H1 (cell line): ENCODE measurements around the gene BCL2L14. TPM values are rescaled to one million over a fixed set of nuclear protein-coding genes. Genes with fewer than 3 reads are reported as not detected.

Experiments
- CTCF ChIA-PET: fragments of 300-600 bp; sonication (Branson Sonifier 250); formaldehyde crosslinking; loops from one replicate; lab custom pipeline; 2021; ENCODE audit not compliant: partially characterized antibody; lab: Charles Lee
- POLR2A ChIA-PET: fragments of 300-600 bp; sonication (Branson Sonifier 250); formaldehyde crosslinking; loops from one replicate; lab custom pipeline; 2021; ENCODE audit warnings: inconsistent platforms; ENCODE audit not compliant: partially characterized antibody; lab: Charles Lee
- DNase-seq, 2 experiments: peaks; one replicate each; pipeline versions ENCODE4 v3.0.0 to v3.0.0-alpha.2; 2010 to 2022; ENCODE audit warnings: low spot score in 2 of 2, low read depth in 1 of 2, mixed read lengths in 1 of 2
- FAIRE-seq: peaks from 2 replicates; lab custom pipeline; 2011; peaks lifted over from hg19 to GRCh38; lab: Jason Lieb, UNC
- H2AFZ ChIP-seq: 2 replicates; pipeline ENCODE4 v1.8.1; 2012; ENCODE audit warnings: low read length, inconsistent platforms
- H2AK5ac ChIP-seq: 2 replicates; pipeline ENCODE4 v1.6.1; 2013; ENCODE audit warnings: low read depth, low read length
- H2BK120ac ChIP-seq: replicated peaks from 2 replicates; pipeline ENCODE3; 2013; ENCODE audit warnings: low read depth, low read length, inconsistent platforms
- H2BK12ac ChIP-seq: 2 replicates; pipeline ENCODE4 v1.6.1; 2013; ENCODE audit warnings: low read depth, low read length
- H2BK15ac ChIP-seq: 2 replicates; pipeline ENCODE4 v1.6.1; 2013; ENCODE audit warnings: low read length
- H2BK20ac ChIP-seq: 2 replicates; pipeline ENCODE4 v1.6.1; 2013; ENCODE audit warnings: low read length
- H2BK5ac ChIP-seq: 2 replicates; pipeline ENCODE4 v1.6.1; 2013; ENCODE audit warnings: low read depth, low read length
- H3K14ac ChIP-seq: 2 replicates; pipeline ENCODE4 v1.6.1; 2013; ENCODE audit warnings: inconsistent platforms; ENCODE audit not compliant: insufficient read length
- H3K18ac ChIP-seq: 2 replicates; pipeline ENCODE4 v1.6.1; 2013; ENCODE audit warnings: low read length; ENCODE audit errors: extremely low read depth
- H3K23ac ChIP-seq: 2 replicates; pipeline ENCODE4 v1.6.1; 2013; ENCODE audit warnings: inconsistent platforms; ENCODE audit not compliant: insufficient read length
- H3K23me2 ChIP-seq: 2 replicates; pipeline ENCODE4 v1.6.1; 2013; ENCODE audit warnings: low read depth, low read length
- H3K27ac ChIP-seq: 2 replicates; pipeline ENCODE4 v1.6.1; 2011; ENCODE audit warnings: low read depth, low read length, inconsistent platforms
- H3K27me3 ChIP-seq, 4 experiments: replicated peaks in 1 of 4; 1 replicate in 1 of 4; 2 replicates in 3 of 4; pipeline versions ENCODE4 v1.6.1 to v1.8.1; 2011 to 2013; ENCODE audit warnings: low read length in 3 of 4, mild to moderate bottlenecking in 3 of 4, inconsistent platforms in 2 of 4, mixed read lengths in 2 of 4, moderate library complexity in 1 of 4; ENCODE audit not compliant: control insufficient read depth in 3 of 4, insufficient read depth in 3 of 4; ENCODE audit errors: extremely low read depth in 1 of 4
- H3K36me3 ChIP-seq, 4 experiments: 2 replicates each; pipeline versions ENCODE4 v1.6.1 to v1.8.1; 2011 to 2013; ENCODE audit warnings: mild to moderate bottlenecking in 4 of 4, low read length in 3 of 4, moderate library complexity in 2 of 4, control low read depth in 1 of 4, inconsistent platforms in 1 of 4; ENCODE audit not compliant: insufficient read depth in 4 of 4, control insufficient read depth in 2 of 4
- H3K4ac ChIP-seq: replicated peaks from 2 replicates; pipeline ENCODE3; 2013; ENCODE audit warnings: low read length, low read depth, mixed read lengths, inconsistent platforms; ENCODE audit not compliant: insufficient read length
- H3K4me1 ChIP-seq, 4 experiments: replicated peaks in 1 of 4; 1 replicate in 1 of 4; 2 replicates in 3 of 4; pipeline versions ENCODE4 v1.6.1 to v1.8.1; 2011 to 2013; ENCODE audit warnings: low read length in 3 of 4, inconsistent platforms in 2 of 4, mixed read lengths in 1 of 4; ENCODE audit not compliant: insufficient read depth in 4 of 4, control insufficient read depth in 3 of 4
- H3K4me2 ChIP-seq, 2 experiments: 2 replicates each; pipeline versions ENCODE4 v1.6.1 to v1.8.1; 2011 to 2013; ENCODE audit warnings: low read depth in 2 of 2, low read length in 2 of 2, control low read depth in 1 of 2, inconsistent platforms in 1 of 2, mild to moderate bottlenecking in 1 of 2; ENCODE audit not compliant: insufficient read depth in 1 of 2
- H3K4me3 ChIP-seq, 4 experiments: fragments of 200-600, 300-600 bp in 1 of 4; sonication (generic), shearing (Covaris generic), sonication (Bioruptor Twin) in 1 of 4; 2 replicates each; pipeline versions ENCODE4 v1.5.1 to v1.8.1; 2011 to 2016; ENCODE audit warnings: low read length in 4 of 4, low read depth in 3 of 4, control low read depth in 2 of 4, inconsistent platforms in 2 of 4, mild to moderate bottlenecking in 2 of 4, mixed read lengths in 1 of 4, moderate library complexity in 1 of 4; ENCODE audit not compliant: insufficient read depth in 2 of 4; ENCODE audit errors: extremely low read depth in 1 of 4
- H3K56ac ChIP-seq: replicated peaks from 2 replicates; pipeline ENCODE3; 2013; ENCODE audit warnings: low read depth, mild to moderate bottlenecking, mixed read lengths, low read length, inconsistent platforms; ENCODE audit not compliant: insufficient read length
- H3K79me1 ChIP-seq: 2 replicates; pipeline ENCODE4 v1.6.1; 2013; ENCODE audit warnings: low read depth, low read length, control low read depth
- H3K79me2 ChIP-seq, 2 experiments: 2 replicates each; pipeline versions ENCODE4 v1.6.1 to v1.8.1; 2012 to 2013; ENCODE audit warnings: low read length in 2 of 2, mild to moderate bottlenecking in 2 of 2, inconsistent platforms in 1 of 2; ENCODE audit not compliant: insufficient read depth in 2 of 2, control insufficient read depth in 1 of 2
- H3K9ac ChIP-seq, 4 experiments: replicated peaks in 1 of 4; 1 replicate in 1 of 4; 2 replicates in 3 of 4; pipeline versions ENCODE4 v1.6.1 to v1.8.1; 2011 to 2013; ENCODE audit warnings: low read depth in 3 of 4, low read length in 3 of 4, control low read depth in 2 of 4, mild to moderate bottlenecking in 2 of 4, moderate library complexity in 2 of 4, inconsistent platforms in 1 of 4; ENCODE audit errors: extremely low read depth in 1 of 4
- H3K9me3 ChIP-seq, 2 experiments: 2 replicates each; pipeline versions ENCODE4 v1.6.1 to v1.8.1; 2012 to 2013; ENCODE audit warnings: mild to moderate bottlenecking in 2 of 2, moderate library complexity in 2 of 2, control low read depth in 1 of 2, inconsistent platforms in 1 of 2, low read depth in 1 of 2, low read length in 1 of 2, mixed read lengths in 1 of 2; ENCODE audit not compliant: insufficient read depth in 2 of 2
- H4K20me1 ChIP-seq, 2 experiments: replicated peaks in 1 of 2; 2 replicates each; pipeline versions ENCODE3 to v1.8.1; 2011 to 2013; ENCODE audit warnings: inconsistent platforms in 2 of 2, low read length in 2 of 2, mild to moderate bottlenecking in 1 of 2; ENCODE audit not compliant: insufficient read depth in 2 of 2, control insufficient read depth in 1 of 2
- H4K5ac ChIP-seq: 2 replicates; pipeline ENCODE4 v1.6.1; 2013; ENCODE audit warnings: low read length, low read depth, mixed read lengths, inconsistent platforms; ENCODE audit not compliant: insufficient read length
- H4K8ac ChIP-seq: 2 replicates; pipeline ENCODE4 v1.8.0; 2013; ENCODE audit warnings: mild to moderate bottlenecking, moderate library complexity, low read length, inconsistent platforms; ENCODE audit not compliant: insufficient read depth; ENCODE audit errors: extremely low read depth
- H4K91ac ChIP-seq: replicated peaks from 2 replicates; pipeline ENCODE3; 2013; ENCODE audit warnings: low read length, mixed read lengths, inconsistent platforms; ENCODE audit not compliant: insufficient read length
- BCL11A ChIP-seq, 2 experiments: IDR thresholded peaks; one replicate each; pipeline ENCODE4 v1.6.1; 2011; ENCODE audit warnings: low read depth in 2 of 2, low read length in 2 of 2, mild to moderate bottlenecking in 2 of 2
- HDAC6 ChIP-seq: IDR thresholded peaks from one replicate; pipeline ENCODE4 v1.7.1; 2012; ENCODE audit warnings: low read depth, mild to moderate bottlenecking, inconsistent platforms, low read length, moderate library complexity
- JUND ChIP-seq: IDR thresholded peaks from 2 replicates; pipeline ENCODE4 v1.6.1; 2011; ENCODE audit warnings: mild to moderate bottlenecking, improper control_type of control experiment, low read length
- KDM4A ChIP-seq: IDR thresholded peaks from one replicate; pipeline ENCODE4 v1.7.1; 2012; ENCODE audit warnings: low read depth, mild to moderate bottlenecking, moderate library complexity, low read length, inconsistent platforms; ENCODE audit not compliant: severe bottlenecking
- RAD21 ChIP-seq, 2 experiments: IDR thresholded peaks in 1 of 2; conservative IDR thresholded peaks in 1 of 2; 2 replicates each; pipeline ENCODE4 v1.6.1; 2011; ENCODE audit warnings: low read depth in 2 of 2, low read length in 2 of 2, improper control_type of control experiment in 1 of 2, inconsistent platforms in 1 of 2, mild to moderate bottlenecking in 1 of 2, moderate library complexity in 1 of 2
- SIN3A ChIP-seq, 2 experiments: IDR thresholded peaks in 1 of 2; conservative IDR thresholded peaks in 1 of 2; 2 replicates each; pipeline ENCODE4 v1.6.1; 2011 to 2012; ENCODE audit warnings: low read length in 2 of 2, improper control_type of control experiment in 1 of 2, low read depth in 1 of 2, mild to moderate bottlenecking in 1 of 2
- WGBS, 2 experiments: shearing (Covaris generic) in 1 of 2; methylation state at CpG; one replicate each; pipeline versions ENCODE4 v1.1.6 to v1.1.7; 2013 to 2015; ENCODE audit warnings: low lambda C conversion rate in 2 of 2, mixed read lengths in 2 of 2, inconsistent platforms in 1 of 2, low coverage in 1 of 2, missing lambda C conversion rate in 1 of 2; ENCODE audit not compliant: insufficient replicate concordance in 2 of 2, insufficient coverage in 1 of 2, insufficient read length in 1 of 2; ENCODE audit errors: extremely low coverage in 1 of 2, missing lambda C conversion rate in 1 of 2; 5-methylcytosine and 5-hydroxymethylcytosine counted together
- polyA plus RNA-seq, 7 experiments: library from polyadenylated mRNA; depleted of rRNA in 3 of 7; stranded (reverse) in 5 of 7; unstranded in 2 of 7; fragments of >200 nt in 5 of 7; fragments of 200-250 nt in 2 of 7; gene quantifications; 1 replicate in 5 of 7; 2 replicates in 1 of 7; 4 replicates in 1 of 7; pipeline versions ENCODE4 v1.2.1 to v1.2.3, GENCODE V29; 2011 to 2013; ENCODE audit warnings: missing spikeins in 2 of 7, mixed read lengths in 2 of 7
- total RNA-seq: library from RNA; stranded (reverse); fragmentation: NEBNext Ultra II Directional; extraction: Animal tissue kit (Norgen Biotek cat#: 25700); gene quantifications from 2 replicates; pipeline ENCODE4 v1.2.1, GENCODE V29; 2021
- TF ChIP-seq, protein P1 (sequence below): IDR thresholded peaks from 2 replicates; pipeline ENCODE4 v1.6.1; 2011; ENCODE audit warnings: low read length, improper control_type of control experiment
- TF ChIP-seq, protein P2 (sequence below): IDR thresholded peaks from 2 replicates; pipeline ENCODE4 v1.6.1; 2012; ENCODE audit warnings: inconsistent platforms

Gene BCL2L14
- total and polyA plus RNA-seq, 2 of the 8 experiments (the other 6 are each of a cell fraction or from before 2014, with no cell fraction given), result 0.80 to 2.4 TPM

DNA sequence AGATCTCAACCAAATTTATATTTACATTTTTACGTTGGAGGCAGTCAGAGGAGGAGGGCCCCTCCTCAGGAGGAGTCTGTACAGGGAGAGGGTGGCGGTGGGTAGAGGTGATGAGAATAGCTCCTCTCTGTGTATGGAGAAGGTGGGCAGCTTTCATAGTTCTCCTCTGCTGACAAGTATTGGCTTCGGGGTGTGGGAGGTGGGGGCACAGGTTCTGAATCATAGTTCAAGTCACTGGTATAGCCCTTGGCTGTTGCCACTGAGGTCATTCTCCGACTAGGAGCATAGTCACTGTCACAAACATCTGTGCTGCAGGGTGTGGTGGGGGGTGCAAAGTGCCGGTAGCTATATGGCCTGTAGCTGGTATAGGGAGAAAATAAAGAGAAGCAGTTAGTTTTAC is 50.3 kb downstream of the BCL2L14 start:
- WGBS, 2 experiments, result 93% methylated on average over 5 of the region's 5 CpGs; no CpG with 5 or more reads in 1 of the 2 experiments

More for the DNA sequence above, 50.3 kb downstream of the BCL2L14 start:
- Histone ChIP-seq H3K27me3 (no peaks in the 10 kb centered on the region), H3K14ac (no peak overlapping the region), H3K23ac (no peak overlapping the region), H4K91ac (no peak overlapping the region), H3K4me3 (no peak overlapping the region), H3K4me1 (no peaks in the 10 kb centered on the region), H3K79me1 (no peaks in the 10 kb centered on the region), H2BK120ac (no peak overlapping the region), H2BK20ac (no peak overlapping the region), H3K4ac (no peak overlapping the region), H3K18ac (no peak overlapping the region), H3K36me3 (peaks cover 6 to 65% (median 31%) of the 10 kb centered on the region in 4 experiments), H2AK5ac (no peak overlapping the region), H2BK12ac (no peak overlapping the region), H2AFZ (no peak overlapping the region), H3K4me2 (no peak overlapping the region), H4K5ac (no peak overlapping the region), H3K27ac (no peak overlapping the region), H4K8ac (no peak overlapping the region), H2BK15ac (no peak overlapping the region), H3K23me2 (no peaks in the 10 kb centered on the region), H4K20me1 (no peaks in the 10 kb centered on the region), H3K9me3 (no peaks in the 10 kb centered on the region), H2BK5ac (no peak overlapping the region), H3K56ac (no peak overlapping the region), H3K79me2 (no peaks in the 10 kb centered on the region), H3K9ac (no peak overlapping the region)
- TF ChIP-seq RAD21 (IDR thresholded peaks at IDR 0.05 in 1 of 2, conservative IDR thresholded peaks at IDR 0.05 in 1 of 2; ENCODE audit: low read depth in 2 of 2, low read length in 2 of 2) (no peak), BCL11A (IDR thresholded peaks at IDR 0.05; ENCODE audit: low read depth in 2 of 2, low read length in 2 of 2) (no peak), HDAC6 (no peak), JUND (no peak), SIN3A (conservative IDR thresholded peaks at IDR 0.05 in 1 of 2, IDR thresholded peaks at IDR 0.05 in 1 of 2; ENCODE audit: low read depth in 1 of 2, low read length in 2 of 2) (no peak), KDM4A (no peak)
- TF ChIP-seq, protein P1, sequence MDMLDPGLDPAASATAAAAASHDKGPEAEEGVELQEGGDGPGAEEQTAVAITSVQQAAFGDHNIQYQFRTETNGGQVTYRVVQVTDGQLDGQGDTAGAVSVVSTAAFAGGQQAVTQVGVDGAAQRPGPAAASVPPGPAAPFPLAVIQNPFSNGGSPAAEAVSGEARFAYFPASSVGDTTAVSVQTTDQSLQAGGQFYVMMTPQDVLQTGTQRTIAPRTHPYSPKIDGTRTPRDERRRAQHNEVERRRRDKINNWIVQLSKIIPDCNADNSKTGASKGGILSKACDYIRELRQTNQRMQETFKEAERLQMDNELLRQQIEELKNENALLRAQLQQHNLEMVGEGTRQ, result no peak
- TF ChIP-seq, protein P2, sequence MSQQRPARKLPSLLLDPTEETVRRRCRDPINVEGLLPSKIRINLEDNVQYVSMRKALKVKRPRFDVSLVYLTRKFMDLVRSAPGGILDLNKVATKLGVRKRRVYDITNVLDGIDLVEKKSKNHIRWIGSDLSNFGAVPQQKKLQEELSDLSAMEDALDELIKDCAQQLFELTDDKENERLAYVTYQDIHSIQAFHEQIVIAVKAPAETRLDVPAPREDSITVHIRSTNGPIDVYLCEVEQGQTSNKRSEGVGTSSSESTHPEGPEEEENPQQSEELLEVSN, result no peak
- FAIRE-seq, result no peak
- CTCF ChIA-PET, result interaction anchor here (0.7 to 1.4 kb wide), 4 partner anchors 14 to 42 kb away, joined by 3 read pairs; no protein-coding TSS in a partner anchor
- POLR2A ChIA-PET, result no interaction called here
- no peak for DNase-seq
